T-helper 1 cell treated with Interleukin-12 subunit alpha and Interleukin-12 subunit beta and Interleukin-4 antibody, amounts not matched to agents 30 μg/mL and 1 μg/mL, for 36 hours (primary cell): ENCODE data around the gene SLC22A12.

Experiments used
- H3K27ac Mint-ChIP-seq: one replicate; pipeline ENCODE4 v1.8.0; 2021; ENCODE audit warnings: mild to moderate bottlenecking, mixed read lengths
- H3K27me3 Mint-ChIP-seq: one replicate; pipeline ENCODE4 v1.8.0; 2021; ENCODE audit warnings: low read depth, mixed read lengths
- H3K36me3 Mint-ChIP-seq: one replicate; pipeline ENCODE4 v1.8.0; 2021; ENCODE audit warnings: low read depth, mixed read lengths
- H3K4me1 Mint-ChIP-seq: one replicate; pipeline ENCODE4 v1.8.0; 2021; ENCODE audit warnings: low read depth, mixed read lengths
- H3K4me3 Mint-ChIP-seq: one replicate; pipeline ENCODE4 v1.8.0; 2021; ENCODE audit warnings: mild to moderate bottlenecking, moderate library complexity, mixed read lengths
- H3K9me3 Mint-ChIP-seq: one replicate; pipeline ENCODE4 v1.8.0; 2021; ENCODE audit warnings: mixed read lengths

Gene SLC22A12

DNA sequence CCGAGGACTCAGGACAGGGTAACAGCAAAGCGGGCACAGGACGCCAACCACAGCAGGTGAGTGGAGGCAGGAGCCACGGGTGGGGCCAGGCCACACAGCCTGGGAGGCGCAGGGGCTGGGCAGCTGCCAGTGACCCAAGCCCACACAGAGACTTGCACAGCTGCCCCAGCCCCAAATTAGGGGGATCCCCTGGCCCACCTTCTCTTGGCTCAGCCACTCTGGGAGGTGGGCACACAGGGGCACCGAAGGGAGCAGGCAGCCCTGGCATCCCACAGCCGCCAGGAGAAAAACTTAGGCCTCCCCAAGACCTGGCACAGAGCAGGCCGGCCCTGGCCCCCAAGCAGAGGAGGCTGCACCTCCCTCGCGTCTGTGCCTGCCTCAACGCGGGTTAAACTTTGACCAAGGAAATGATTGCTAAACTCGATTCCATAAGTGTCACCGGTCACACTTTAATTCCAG is at the start of gene SLC22A12:
Gene SLC22A12, plus strand, starts transcription at position 458 of the 459 bp plus-strand sequence. CDS start 337 bp downstream, outside the sequence.
- H3K4me1 Mint-ChIP-seq = no peaks in the 10 kb centered on the region
- no peaks in the 10 kb centered on the region for H3K36me3 Mint-ChIP-seq
- H3K27ac Mint-ChIP-seq = no peak within 1 kb of the TSS
- H3K27me3 Mint-ChIP-seq = peaks cover 9% of the 10 kb centered on the region
- peaks cover 15% of the 10 kb centered on the region for H3K9me3 Mint-ChIP-seq
- no peak within 1 kb of the TSS for H3K4me3 Mint-ChIP-seq

DNA sequence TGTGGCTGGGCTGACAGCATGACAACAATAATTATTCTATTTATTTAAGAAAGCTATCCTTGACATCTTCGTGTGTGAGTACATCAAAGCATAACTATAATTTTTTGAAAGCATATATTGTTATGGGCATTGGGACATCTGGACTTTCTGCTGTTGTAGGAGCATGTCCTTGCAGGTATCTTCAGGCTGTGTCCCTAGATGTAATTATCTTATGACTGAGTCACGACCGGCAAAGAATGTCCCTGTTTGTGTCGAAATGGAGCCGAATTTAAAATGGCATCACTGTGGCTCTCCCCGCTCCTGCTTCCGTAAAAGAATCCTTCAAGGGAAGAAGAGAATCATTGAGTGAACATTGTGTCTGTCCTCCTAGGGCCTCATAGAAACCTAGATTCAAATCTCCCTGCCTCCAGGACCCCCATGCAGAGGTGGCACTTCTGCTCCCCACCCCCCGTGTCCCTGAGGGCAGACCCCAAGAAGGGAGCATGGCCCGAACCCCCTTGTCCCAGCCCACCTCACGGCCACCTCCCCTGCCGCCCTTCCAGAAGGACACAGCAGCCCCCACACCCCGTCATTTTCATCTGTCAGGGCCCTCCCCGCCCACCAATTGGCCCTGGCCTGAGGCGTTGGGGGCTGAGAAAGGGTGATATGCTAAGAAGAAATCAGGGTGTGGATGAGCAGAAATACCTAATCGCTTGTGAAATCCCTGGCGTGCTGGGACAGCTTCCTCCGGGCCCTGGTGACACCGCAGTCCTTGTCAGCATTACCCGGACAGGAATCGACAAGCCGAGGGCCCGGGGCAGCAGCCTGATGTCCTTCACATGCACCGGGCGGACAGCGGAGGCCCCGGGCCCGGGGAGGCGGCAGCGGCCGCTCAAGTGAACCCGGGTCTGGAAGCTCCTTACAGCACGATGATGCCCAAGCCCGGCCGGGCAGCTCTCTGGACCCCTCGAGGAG is 48.6 kb upstream of the SLC22A12 start:
- Mint-ChIP-seq H3K36me3 (no peaks in the 10 kb centered on the region), H3K27me3 (peaks cover 6% of the 10 kb centered on the region), H3K27ac (no peak overlapping the region), H3K4me3 (no peak overlapping the region), H3K4me1 (no peaks in the 10 kb centered on the region), H3K9me3 (no peaks in the 10 kb centered on the region)

GRCh38 chr11:64543818-64544217 is 47.2 kb upstream of the SLC22A12 start:
- no peak overlapping the region for H3K27ac Mint-ChIP-seq
- no peaks in the 10 kb centered on the region for H3K27me3 Mint-ChIP-seq
- no peak overlapping the region for H3K4me3 Mint-ChIP-seq
- H3K9me3 Mint-ChIP-seq = no peaks in the 10 kb centered on the region
- H3K36me3 Mint-ChIP-seq = no peaks in the 10 kb centered on the region
- no peaks in the 10 kb centered on the region for H3K4me1 Mint-ChIP-seq

GRCh38 chr11:64544616-64545296 is 46.3 kb upstream of the SLC22A12 start:
- Mint-ChIP-seq H3K4me3 (no peak overlapping the region), H3K36me3 (no peaks in the 10 kb centered on the region), H3K27me3 (no peaks in the 10 kb centered on the region), H3K9me3 (no peaks in the 10 kb centered on the region), H3K4me1 (no peaks in the 10 kb centered on the region), H3K27ac (no peak overlapping the region)

GRCh38 chr11:64545619-64546018 is 45.4 kb upstream of the SLC22A12 start:
- no peak overlapping the region for H3K27ac Mint-ChIP-seq
- H3K36me3 Mint-ChIP-seq = no peaks in the 10 kb centered on the region
- H3K9me3 Mint-ChIP-seq = no peaks in the 10 kb centered on the region
- no peaks in the 10 kb centered on the region for H3K27me3 Mint-ChIP-seq
- no peak overlapping the region for H3K4me3 Mint-ChIP-seq
- H3K4me1 Mint-ChIP-seq = no peaks in the 10 kb centered on the region

DNA sequence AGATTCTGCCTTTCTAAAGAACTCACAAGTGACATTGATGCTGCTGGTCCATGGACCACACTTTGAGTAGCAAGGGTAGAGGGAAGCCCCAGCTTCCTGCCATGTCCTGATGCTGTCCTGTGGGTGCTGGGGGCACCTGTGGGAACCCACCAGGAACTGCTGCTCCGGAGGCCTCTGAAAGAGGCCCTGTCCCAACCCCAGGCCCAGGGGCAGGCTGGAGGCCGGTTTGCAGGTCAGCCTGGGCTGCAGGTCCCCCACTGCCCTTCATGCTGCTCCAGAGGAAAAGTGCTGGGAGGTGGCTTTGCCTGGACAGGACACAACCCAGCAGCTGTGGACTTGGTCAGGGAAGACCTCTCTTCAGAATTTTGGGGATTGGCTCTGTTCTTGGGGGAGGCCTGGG is 44.8 kb upstream of the SLC22A12 start:
- Mint-ChIP-seq H3K27me3 (no peaks in the 10 kb centered on the region), H3K27ac (no peak overlapping the region), H3K4me3 (no peak overlapping the region), H3K9me3 (no peaks in the 10 kb centered on the region), H3K4me1 (no peaks in the 10 kb centered on the region), H3K36me3 (no peaks in the 10 kb centered on the region)

GRCh38 chr11:64546600-64546999 is 44.4 kb upstream of the SLC22A12 start:
- H3K27me3 Mint-ChIP-seq = no peaks in the 10 kb centered on the region
- no peaks in the 10 kb centered on the region for H3K9me3 Mint-ChIP-seq
- H3K4me3 Mint-ChIP-seq = no peak overlapping the region
- H3K36me3 Mint-ChIP-seq = no peaks in the 10 kb centered on the region
- H3K27ac Mint-ChIP-seq = no peak overlapping the region
- no peaks in the 10 kb centered on the region for H3K4me1 Mint-ChIP-seq

DNA sequence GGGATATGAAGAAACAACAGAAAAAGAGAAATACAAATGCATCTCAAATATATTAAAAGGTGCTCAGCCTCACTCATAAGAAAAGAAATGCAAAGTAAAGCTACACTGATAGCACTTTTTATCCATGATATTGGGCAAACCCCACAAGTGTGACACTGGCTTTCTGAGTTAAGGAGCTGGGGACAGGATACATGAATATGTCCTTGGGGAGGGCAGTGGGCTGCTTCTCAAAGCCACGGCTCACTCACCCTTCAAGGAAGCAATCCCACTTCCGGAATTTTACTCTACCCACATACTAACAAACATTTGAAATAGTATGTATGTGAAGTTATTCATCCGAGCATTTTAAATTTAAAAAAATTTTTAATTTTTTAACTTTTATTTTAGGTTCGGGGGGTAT is 41.1 kb upstream of the SLC22A12 start:
- H3K27me3 Mint-ChIP-seq = no peaks in the 10 kb centered on the region

GRCh38 chr11:64553554-64554201 is 37.3 kb upstream of the SLC22A12 start:
- no peak overlapping the region for H3K4me3 Mint-ChIP-seq
- H3K4me1 Mint-ChIP-seq = no peaks in the 10 kb centered on the region
- no peaks in the 10 kb centered on the region for H3K36me3 Mint-ChIP-seq
- no peak overlapping the region for H3K27ac Mint-ChIP-seq
- H3K9me3 Mint-ChIP-seq = peaks cover 3% of the 10 kb centered on the region
- H3K27me3 Mint-ChIP-seq = no peaks in the 10 kb centered on the region

More for the DNA sequence above, 41.1 kb upstream of the SLC22A12 start:
- Mint-ChIP-seq H3K36me3 (no peaks in the 10 kb centered on the region), H3K4me3 (no peak overlapping the region), H3K9me3 (peaks cover 3% of the 10 kb centered on the region), H3K27ac (no peak overlapping the region), H3K4me1 (no peaks in the 10 kb centered on the region)

DNA sequence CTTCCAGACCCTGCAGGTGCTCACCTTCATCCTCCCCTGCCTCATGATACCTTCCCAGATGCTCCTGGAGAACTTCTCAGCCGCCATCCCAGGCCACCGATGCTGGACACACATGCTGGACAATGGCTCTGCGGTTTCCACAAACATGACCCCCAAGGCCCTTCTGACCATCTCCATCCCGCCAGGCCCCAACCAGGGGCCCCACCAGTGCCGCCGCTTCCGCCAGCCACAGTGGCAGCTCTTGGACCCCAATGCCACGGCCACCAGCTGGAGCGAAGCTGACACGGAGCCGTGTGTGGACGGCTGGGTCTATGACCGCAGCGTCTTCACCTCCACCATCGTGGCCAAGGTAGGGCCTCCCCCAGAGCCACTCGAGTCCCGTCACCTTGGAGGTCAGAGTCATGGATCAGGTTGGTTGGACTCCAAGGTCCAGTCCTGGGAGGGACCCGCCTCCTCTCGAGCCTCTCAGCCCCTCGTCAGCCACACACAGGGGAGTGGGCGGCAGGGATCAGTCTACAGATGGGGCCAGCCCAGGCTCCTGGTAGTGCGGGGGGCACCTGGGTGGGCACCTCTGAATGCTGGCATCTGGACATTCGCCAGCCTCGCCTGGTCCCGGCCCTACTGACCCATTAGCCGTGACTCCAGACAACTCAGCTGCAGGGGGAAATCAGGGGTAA is 34.8 kb upstream of the SLC22A12 start:
- H3K4me3 Mint-ChIP-seq = no peak overlapping the region
- no peaks in the 10 kb centered on the region for H3K27me3 Mint-ChIP-seq
- H3K36me3 Mint-ChIP-seq = no peaks in the 10 kb centered on the region
- H3K9me3 Mint-ChIP-seq = peaks cover 3% of the 10 kb centered on the region
- H3K27ac Mint-ChIP-seq = no peak overlapping the region
- H3K4me1 Mint-ChIP-seq = no peaks in the 10 kb centered on the region

DNA sequence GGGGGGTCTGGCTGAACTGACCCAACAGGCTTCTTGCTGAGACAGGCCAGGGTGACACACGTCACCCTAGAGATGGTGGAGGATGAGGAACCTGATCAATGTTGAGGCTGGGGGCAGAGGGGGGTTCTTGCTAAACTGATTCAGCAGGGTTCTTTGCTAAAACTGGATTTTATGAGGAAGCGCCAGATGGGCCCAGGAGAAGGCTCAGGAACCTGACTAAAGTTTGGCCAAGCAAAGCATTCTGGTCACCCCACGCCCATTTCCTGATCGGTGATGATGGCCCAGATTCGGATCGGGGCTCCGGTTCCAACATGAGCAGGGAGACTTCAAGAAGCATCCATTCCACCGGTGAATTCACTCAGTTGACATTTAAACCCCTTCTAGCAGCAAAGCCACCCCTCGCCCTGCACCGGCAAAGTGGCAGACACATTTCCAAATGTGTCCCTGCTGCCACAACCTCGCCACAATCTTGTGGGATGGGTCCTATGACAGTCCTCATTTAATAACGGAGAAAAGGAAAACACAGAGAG is 34.2 kb upstream of the SLC22A12 start:
- no peaks in the 10 kb centered on the region for H3K27me3 Mint-ChIP-seq
- no peak overlapping the region for H3K27ac Mint-ChIP-seq
- H3K9me3 Mint-ChIP-seq = peaks cover 3% of the 10 kb centered on the region
- H3K4me1 Mint-ChIP-seq = no peaks in the 10 kb centered on the region
- H3K36me3 Mint-ChIP-seq = no peaks in the 10 kb centered on the region
- H3K4me3 Mint-ChIP-seq = no peak overlapping the region

DNA sequence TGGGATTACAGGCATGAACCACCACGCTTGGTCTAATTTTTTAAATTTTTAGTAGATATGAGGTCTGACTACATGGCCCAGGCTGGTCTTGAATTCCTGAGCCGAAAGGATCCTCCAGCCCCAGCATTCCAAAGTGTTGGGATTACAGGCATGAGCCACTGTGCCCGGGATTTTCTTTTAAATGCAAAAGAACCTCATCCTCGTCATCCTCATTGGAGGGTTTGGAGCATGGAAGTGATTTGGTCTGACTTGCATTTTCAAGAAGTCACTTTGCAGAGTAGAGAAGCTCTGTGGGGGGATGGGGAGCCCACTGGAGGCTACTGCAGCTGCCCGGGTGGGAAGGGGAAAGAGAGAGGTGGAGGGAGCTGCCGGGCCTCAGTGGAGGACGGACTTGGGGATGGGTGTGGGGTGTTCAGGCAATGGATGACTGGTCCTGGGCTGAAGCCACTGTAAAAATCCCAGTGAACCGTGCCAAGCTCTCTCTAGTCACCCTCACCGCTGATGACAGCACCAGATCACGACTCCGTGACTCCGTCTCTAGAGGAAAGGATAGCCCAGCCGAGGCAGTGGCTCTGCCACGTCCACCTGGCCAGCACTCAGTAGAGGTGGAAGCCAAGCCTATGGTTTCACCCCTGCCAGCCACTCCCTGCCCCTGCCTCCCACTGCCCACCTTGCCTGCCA is 32.8 kb upstream of the SLC22A12 start:
- no peak overlapping the region for H3K4me3 Mint-ChIP-seq
- no peaks in the 10 kb centered on the region for H3K9me3 Mint-ChIP-seq
- no peaks in the 10 kb centered on the region for H3K36me3 Mint-ChIP-seq
- no peaks in the 10 kb centered on the region for H3K4me1 Mint-ChIP-seq
- H3K27ac Mint-ChIP-seq = no peak overlapping the region
- no peaks in the 10 kb centered on the region for H3K27me3 Mint-ChIP-seq

- H3K27me3 Mint-ChIP-seq = no peaks in the 10 kb centered on the region
- H3K4me3 Mint-ChIP-seq = no peak overlapping the region
- H3K27ac Mint-ChIP-seq = no peak overlapping the region
- H3K4me1 Mint-ChIP-seq = no peaks in the 10 kb centered on the region
- H3K36me3 Mint-ChIP-seq = no peaks in the 10 kb centered on the region
- no peaks in the 10 kb centered on the region for H3K9me3 Mint-ChIP-seq
These were observed 32.2 kb upstream of the SLC22A12 start for GRCh38 chr11:64558869-64559268.
